ES-I3 (cell line): Measurements from ENCODE around the gene IRX1.

Source experiments
- H3K36me3 ChIP-seq: 2 replicates; pipeline ENCODE4 v1.6.1; 2013; ENCODE audit warnings: mild to moderate bottlenecking, low read length, control low read depth, moderate library complexity; ENCODE audit not compliant: insufficient read depth
- H3K4me1 ChIP-seq: 2 replicates; pipeline ENCODE4 v1.6.1; 2013; ENCODE audit warnings: mild to moderate bottlenecking, control low read depth, low read length; ENCODE audit not compliant: insufficient read depth
- H3K9ac ChIP-seq: 2 replicates; pipeline ENCODE4 v1.6.1; 2013; ENCODE audit warnings: low read depth, mild to moderate bottlenecking, low read length, moderate library complexity
- H3K9me3 ChIP-seq: 2 replicates; pipeline ENCODE4 v1.6.1; 2013; ENCODE audit warnings: mild to moderate bottlenecking, low read length, moderate library complexity; ENCODE audit not compliant: control insufficient read depth, insufficient read depth

The IRX1 gene

DNA sequence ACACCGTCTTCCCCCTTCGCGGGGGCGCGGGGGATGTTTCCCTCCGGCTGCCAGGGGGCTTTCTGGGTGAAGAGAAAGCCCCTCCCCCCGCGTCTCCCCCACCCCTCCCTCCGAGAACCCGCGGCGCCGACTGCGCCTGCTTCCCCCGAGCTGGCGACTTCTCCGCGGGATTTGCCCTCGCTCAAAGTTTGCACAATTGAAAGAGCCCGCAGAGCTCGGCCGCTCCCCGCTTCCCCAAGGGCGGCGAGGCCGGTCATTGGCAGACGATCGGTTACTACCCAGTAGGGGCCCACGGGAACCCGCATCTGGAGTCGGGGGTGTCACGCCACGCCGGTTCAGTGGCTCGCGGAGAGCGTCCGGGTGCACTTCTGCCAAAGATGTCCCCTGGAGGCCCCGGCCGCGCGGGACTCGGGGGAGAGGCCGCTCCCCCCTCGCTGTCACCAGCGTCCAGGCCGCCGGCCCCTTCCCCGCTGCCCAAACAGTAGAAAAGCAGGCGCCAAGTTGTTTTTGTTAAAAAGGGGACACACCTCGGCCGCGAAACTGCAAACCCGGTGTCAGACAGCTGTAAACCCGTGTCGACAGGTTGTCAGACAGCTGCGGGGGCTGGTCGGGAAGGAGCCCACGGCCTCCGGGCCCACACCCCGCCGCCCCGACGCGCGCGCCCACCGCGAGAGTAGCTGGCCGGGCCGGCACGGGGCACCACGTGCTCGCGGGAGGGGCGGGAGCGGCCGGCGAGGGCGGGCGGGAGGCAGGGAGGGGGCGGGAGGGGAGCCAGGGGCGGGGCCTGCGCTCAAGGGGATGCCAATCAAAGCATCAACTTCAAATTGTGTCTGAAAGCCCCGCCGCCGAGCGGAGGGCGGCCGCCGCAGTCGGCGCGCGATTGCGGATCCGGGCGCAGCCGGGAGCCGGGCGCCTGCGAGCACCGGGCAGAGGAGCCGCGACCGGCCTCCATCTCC is at the start of gene IRX1:
Gene IRX1 (plus strand): TSS at position 827 of the 956 bp plus-strand sequence. CDS start 274 bp downstream, outside the sequence.
- H3K4me1 ChIP-seq = peaks cover 3% of the 10 kb centered on the region; the same call in 1 of the 2 replicates
- peak within 1 kb of the TSS; percentile 57 for H3K9ac ChIP-seq
- no peaks in the 10 kb centered on the region for H3K9me3 ChIP-seq
- H3K36me3 ChIP-seq = no peaks in the 10 kb centered on the region

DNA sequence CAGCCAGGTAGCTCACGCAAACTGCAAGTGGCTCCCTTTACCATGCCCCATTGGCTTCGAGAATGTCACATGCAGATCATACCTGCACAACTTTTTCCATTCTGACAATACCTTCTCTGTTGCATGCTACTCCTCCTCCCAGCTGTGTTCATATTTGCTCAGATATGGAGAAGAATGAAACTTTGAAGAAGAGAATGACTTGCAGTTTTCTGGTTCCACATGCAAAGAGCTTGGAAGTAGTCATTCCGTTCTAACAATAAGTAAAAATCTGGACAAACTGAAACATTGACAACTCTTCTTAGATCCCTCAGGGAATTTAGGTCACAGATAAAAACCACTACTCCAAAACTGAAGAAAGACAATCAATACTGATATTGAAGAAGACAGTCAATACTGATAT is 49.6 kb upstream of the IRX1 start:
- Histone ChIP-seq H3K36me3 (no peaks in the 10 kb centered on the region), H3K4me1 (no peaks in the 10 kb centered on the region), H3K9ac (no peak overlapping the region), H3K9me3 (no peaks in the 10 kb centered on the region)

DNA sequence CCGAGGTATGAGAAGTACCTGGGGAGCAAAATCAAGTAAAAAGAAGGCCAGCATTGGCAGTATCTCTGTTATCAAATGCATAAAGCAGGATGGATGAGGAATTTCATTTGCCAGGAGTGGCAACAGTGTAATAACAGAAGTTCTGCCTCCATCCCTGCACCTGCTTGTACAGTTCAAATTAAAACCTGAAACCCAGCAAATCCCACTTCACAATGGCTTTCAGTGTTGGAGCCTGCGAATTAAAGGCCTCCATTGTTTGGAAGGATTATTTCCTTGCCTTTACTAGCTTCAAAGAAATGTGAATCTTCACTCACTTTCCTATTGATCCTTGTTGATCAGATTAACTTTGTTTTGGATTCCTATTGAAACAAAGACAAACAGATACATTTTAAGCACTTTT is 31.5 kb upstream of the IRX1 start:
- Histone ChIP-seq H3K4me1 (no peaks in the 10 kb centered on the region), H3K9me3 (peaks cover 4% of the 10 kb centered on the region), H3K36me3 (no peaks in the 10 kb centered on the region), H3K9ac (no peak overlapping the region)

DNA sequence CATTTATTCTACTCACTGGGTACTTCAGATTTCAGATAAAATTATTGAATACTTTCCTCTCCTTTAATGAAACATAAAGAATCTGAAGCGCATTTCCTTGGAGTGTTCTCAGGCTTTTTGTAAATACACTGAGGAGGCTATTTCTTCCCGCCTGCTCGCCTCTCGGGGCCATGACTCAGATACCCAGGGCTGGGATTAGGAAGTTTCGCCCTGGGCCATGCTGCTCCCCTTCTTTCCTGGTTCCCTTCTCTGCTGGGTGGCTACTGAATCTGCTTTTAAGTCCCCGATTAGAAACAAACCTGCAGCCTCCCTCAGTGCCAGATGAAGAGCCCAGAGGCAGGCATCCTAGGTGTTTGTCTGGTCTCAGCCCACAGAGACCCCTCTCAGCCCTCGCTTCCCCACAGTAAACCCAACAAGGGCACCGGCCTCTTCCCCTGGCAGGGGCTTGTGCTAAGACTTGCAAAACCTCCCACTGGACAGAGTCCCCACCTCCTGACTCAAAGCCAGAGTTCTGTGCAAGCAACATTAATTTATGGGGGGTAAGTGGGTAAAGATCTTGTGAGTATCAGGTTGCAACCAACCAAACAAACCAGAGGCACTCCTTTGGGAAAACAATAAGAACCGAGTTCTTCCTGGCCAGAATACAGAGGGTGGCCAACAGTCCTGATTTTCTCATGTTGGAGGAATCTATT is 30.7 kb upstream of the IRX1 start:
- H3K4me1 ChIP-seq = no peaks in the 10 kb centered on the region
- H3K9ac ChIP-seq = no peak overlapping the region
- no peaks in the 10 kb centered on the region for H3K36me3 ChIP-seq
- peaks cover under 1% of the 10 kb centered on the region; the same call in 1 of the 2 replicates for H3K9me3 ChIP-seq

DNA sequence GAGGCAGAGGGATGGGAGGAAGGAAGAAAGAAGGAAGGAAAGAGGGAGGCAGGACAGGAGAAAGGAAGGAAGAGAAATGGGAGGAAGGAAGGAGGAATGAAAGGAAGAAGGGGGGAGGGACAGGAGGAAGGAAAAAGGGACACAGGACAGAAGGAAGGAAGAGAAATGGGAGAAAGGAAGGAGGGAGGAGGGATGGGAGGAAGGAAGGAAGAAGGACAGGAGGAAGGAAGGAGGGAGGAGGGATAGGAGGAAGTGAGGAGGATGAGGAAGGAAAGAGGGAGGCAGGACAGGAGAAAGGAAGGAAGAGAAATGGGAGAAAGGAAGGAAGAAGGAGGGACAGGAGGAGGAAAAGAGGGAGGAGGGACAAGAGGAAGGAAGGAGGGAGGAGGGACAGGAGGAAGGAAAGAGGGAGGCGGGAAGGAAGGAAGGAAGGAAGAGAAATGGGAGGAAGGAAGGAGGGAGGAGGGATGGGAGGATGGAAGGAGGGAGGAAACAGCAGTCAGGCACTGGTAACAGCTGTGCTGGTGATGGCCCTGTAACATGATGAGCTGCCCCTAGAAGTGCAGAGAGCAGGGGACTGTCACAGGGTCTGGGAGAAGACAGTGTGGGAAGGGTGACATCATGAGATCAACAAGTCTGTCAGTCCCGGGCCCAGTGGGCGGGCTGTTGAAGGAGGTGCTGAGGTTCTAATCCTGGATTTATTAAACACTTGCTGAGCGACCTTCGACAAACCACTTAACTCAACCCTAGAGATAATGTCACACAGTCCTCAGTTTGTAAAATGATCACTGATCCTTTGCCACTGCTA is 10.7 kb upstream of the IRX1 start:
- Histone ChIP-seq H3K36me3 (no peaks in the 10 kb centered on the region), H3K9ac (no peak overlapping the region), H3K9me3 (no peaks in the 10 kb centered on the region), H3K4me1 (no peaks in the 10 kb centered on the region)

DNA sequence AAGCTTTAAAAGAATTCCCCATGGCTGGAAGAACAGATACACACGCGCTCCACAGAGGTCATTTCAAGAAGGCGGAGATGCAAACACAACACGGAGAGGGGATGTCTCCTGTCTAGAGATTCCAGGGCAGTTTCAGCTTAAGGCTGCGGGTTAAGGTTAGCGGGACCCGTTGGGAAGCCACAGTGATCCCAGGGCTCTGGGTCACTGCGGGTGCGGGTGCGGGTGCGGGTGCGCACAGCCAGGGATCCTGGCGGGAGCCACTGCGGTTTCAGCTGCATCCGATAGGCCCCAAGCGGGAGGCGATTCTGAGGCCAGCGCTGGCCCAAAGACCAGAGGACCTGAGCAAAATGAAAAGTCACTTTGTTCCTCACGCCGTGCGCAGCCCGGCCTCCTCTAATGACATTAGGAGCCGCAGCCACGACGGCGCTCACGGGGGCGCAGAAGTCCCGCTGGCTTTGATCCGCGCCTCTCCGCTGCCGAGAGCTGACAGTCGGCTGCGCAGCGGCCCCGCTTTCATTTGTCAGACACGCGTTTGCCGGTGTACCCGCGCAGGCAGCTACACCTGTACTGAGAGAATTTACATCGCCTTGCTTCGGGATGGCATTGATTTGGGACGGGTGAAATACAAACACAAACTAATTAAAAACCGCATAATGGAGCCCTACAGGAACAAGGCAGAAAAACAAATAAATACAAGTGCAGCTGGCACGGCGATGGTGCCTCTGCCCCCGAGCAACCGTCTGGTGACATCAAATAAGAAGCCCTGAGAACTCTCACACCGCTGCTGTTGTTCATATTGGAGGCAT is 5.3 kb upstream of the IRX1 start:
- Histone ChIP-seq H3K4me1 (peaks cover 3% of the 10 kb centered on the region; the same call in 1 of the 2 replicates), H3K9ac (peak overlapping the region; percentile 32; the same call in 1 of the 2 replicates), H3K36me3 (no peaks in the 10 kb centered on the region), H3K9me3 (no peaks in the 10 kb centered on the region)

DNA sequence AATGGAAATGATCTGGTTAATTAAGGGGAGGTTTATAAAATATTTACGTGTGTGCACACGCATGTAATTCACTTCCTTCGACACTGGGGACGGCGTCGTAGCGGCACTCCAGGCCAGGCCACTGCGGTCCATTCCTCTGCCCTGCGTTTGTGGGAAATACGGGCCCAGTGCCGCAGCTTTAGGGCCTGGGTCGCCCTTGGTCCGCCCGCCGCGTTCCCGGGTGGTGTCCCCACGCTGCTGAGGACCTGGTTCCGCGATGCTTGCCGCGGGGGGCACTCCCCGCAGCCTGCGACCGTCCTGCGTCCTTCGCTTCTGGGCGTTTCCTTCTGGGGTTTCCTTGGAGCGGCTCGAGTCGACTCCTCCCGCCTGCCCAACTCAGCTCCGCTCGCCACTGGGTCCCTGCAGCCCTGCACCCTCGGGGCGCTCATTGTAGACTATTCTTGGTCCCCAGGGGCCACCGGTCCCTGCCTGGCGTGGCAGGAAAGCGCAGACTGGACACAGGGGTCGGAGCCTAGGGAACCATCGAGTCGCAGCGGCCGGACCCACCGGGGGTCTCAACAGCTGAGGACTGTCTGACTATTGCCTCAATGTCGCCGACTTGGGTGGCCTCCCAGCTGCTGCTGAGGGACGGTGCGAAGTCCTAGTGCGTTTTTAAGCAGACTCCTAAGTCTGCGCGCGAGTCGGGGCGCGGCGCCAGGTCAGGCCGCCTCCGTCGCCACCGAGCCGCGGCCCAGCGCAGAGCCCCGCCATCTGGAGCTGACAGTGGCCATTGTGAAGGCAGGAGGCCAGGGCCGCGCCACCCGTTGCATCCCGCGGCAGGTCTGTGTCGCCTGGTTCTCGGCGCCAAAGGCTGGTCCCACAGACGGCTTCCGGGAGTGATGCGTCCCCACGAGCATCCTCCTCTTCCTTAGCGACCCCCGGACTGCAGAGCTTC is 4.4 kb upstream of the IRX1 start:
- Histone ChIP-seq H3K9me3 (no peaks in the 10 kb centered on the region), H3K9ac (peak overlapping the region; percentile 32; the same call in 1 of the 2 replicates), H3K36me3 (no peaks in the 10 kb centered on the region), H3K4me1 (peaks cover 3% of the 10 kb centered on the region; the same call in 1 of the 2 replicates)

DNA sequence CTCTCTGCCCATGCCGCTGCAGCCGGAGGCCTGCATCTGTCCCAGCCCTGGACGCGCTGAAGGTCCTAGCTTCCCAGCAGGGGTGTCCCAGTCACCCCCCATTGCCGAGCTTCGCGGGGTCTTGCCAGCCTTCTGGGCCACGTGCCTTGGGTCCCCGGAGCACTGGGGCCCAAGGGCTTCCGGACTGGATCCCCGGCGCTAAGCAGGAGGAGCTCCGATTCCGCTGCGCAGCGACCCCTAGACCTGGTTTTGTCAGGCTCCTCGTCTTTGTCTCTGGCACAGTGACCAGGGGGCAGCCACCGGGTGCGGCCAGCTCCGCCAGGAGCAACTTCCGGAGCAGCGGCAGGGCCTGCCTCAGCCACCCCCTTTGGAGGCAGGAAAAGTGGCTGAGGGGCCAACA is 3.3 kb upstream of the IRX1 start:
- H3K9me3 ChIP-seq = no peaks in the 10 kb centered on the region
- H3K9ac ChIP-seq = peak overlapping the region; percentile 18; the same call in 1 of the 2 replicates
- H3K4me1 ChIP-seq = peaks cover 3% of the 10 kb centered on the region; the same call in 1 of the 2 replicates
- no peaks in the 10 kb centered on the region for H3K36me3 ChIP-seq

DNA sequence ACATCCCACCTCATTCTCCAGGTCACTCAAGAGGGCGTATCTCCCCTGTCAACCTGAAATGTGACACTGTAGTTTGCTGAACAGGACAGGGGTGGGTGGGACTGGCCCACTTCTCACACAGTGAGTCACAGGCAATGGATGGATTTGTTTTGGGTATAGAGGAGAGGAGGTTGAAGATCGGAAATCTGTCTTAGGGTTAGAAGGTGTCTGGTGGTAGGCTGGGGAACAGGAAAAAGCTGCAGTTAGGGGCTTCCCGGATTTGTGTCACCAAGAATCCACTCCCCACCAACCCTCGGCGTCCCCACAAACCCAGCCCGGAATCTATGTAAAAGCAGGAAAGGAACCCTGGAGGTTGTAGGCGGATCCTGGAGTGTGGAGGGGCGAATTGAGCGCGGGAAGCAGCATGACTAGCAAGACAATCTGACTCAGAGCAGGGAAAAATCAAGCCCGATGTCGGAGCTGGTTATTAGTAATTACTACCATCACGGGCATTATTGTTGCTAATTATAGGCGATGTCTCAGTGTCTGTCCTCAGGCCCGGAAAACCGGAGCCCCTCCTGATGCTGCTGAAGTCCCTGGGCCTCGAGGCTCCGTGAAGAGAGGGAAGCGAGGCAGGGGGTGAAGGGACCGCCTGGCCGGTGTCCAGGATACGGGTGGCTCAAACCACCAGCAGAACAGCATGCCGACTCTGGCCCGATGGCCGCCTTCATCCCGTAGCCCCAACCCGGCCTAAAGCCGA is 1.7 kb upstream of the IRX1 start:
- peaks cover 3% of the 10 kb centered on the region; the same call in 1 of the 2 replicates for H3K4me1 ChIP-seq
- H3K9ac ChIP-seq = peak overlapping the region; percentile 50; the same call in 1 of the 2 replicates
- H3K36me3 ChIP-seq = no peaks in the 10 kb centered on the region
- no peaks in the 10 kb centered on the region for H3K9me3 ChIP-seq

DNA sequence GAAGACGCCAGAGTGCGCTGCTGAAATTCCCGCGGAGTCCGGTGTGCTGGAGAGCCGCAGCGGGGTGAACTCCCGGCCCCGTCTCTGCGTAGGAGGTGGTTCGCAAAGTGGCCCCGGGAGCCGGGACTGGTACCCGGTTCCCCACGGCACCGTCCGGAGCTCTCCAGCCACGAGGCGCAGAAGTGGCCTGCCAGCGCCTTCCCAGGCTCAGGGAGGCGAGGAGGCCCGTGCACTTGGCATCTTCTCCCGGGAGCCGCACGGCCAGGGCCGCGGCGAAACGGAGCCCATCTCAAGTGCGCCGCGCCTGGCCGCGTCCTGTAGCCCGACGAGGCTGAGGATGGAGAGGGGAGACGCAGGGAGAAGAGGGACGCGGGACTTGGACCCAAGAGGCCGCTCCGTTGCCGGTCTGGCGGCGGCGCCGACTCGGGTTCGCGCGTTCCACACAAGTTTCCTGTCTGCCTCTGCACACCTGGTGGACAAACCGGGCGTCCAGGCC is 1.1 kb upstream of the IRX1 start:
- Histone ChIP-seq H3K9me3 (no peaks in the 10 kb centered on the region), H3K4me1 (peaks cover 3% of the 10 kb centered on the region; the same call in 1 of the 2 replicates), H3K9ac (peak overlapping the region; percentile 50; the same call in 1 of the 2 replicates), H3K36me3 (no peaks in the 10 kb centered on the region)

DNA sequence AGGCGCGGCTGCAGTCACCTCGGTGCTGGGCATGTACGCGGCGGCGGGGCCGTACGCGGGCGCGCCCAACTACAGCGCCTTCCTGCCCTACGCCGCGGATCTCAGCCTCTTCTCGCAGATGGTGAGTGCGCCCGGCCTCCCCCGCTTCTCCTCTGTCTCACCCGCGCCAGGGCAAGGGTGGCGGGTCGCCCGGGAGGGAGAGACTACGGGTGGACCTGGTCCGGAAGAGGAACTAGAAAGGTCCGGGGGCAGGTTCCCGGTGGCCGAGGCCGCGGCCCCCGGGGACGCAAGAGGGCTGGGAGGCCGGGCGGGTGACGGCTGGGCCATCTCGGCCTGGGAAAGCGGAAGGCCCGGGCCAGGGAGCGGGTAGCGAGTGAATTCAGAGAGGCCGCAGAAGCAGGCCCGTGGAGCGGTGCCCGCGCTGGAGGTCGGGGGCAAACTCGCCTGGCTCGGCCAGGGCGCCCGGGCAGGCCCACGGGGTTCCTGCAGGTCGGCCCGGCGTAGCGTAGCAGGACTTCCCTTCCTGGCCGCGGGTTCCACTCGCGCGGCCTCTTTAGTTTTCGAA is 711 bp downstream of the IRX1 start:
- peaks cover 3% of the 10 kb centered on the region; the same call in 1 of the 2 replicates for H3K4me1 ChIP-seq
- no peaks in the 10 kb centered on the region for H3K9me3 ChIP-seq
- H3K9ac ChIP-seq = peak overlapping the region; percentile 57
- H3K36me3 ChIP-seq = no peaks in the 10 kb centered on the region

DNA sequence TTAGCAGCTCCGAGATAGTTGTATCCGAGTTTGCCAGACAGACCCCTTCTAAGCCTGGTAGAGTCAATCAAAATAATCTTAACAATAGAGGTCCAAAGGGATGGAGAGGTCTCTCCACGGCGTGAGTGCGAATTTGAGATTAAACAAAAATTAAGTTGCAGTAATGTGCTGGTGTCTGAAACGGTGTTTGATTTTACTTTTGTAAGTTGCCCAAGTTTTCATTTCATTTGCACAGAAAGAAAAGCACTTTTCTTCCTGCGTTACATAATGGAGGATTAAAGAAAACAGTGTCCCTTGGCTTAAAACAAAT is 1.2 kb downstream of the IRX1 start:
- H3K9ac ChIP-seq = peak overlapping the region; percentile 57
- no peaks in the 10 kb centered on the region for H3K9me3 ChIP-seq
- no peaks in the 10 kb centered on the region for H3K36me3 ChIP-seq
- H3K4me1 ChIP-seq = peaks cover 3% of the 10 kb centered on the region; the same call in 1 of the 2 replicates
